WERI-Rb-1 (cell line): ENCODE measurements around the gene MNS1.
"Not testable (repeated sequence)": the region's sequence is repeated elsewhere in the genome, so short reads cannot be mapped to it uniquely, and the experiment has no call there.

ENCODE experiments used
- DNase-seq: peaks from one replicate; pipeline ENCODE4 v3.0.0-alpha.2; 2020
- H3K27ac ChIP-seq: fragments of 250-450 bp; sonication (Bioruptor Pico); 2 replicates; pipeline ENCODE4 v1.5.1; 2020; ENCODE audit warnings: mild to moderate bottlenecking, moderate library complexity
- H3K27me3 ChIP-seq: fragments of 250-450 bp; sonication (Bioruptor Pico); 2 replicates; pipeline ENCODE4 v1.5.1; 2021; ENCODE audit warnings: mild to moderate bottlenecking, low read depth, moderate library complexity; ENCODE audit not compliant: insufficient read depth, severe bottlenecking
- H3K36me3 ChIP-seq: fragments of 250-450 bp; sonication (Bioruptor Pico); 2 replicates; pipeline ENCODE4 v1.5.1; 2020; ENCODE audit warnings: mild to moderate bottlenecking, moderate library complexity
- H3K4me3 ChIP-seq: 2 replicates; pipeline ENCODE4 v1.5.1; 2011; ENCODE audit warnings: low read depth, mild to moderate bottlenecking, control low read depth, low read length
- H3K9me3 ChIP-seq: fragments of 250-450 bp; sonication (Bioruptor Pico); 2 replicates; pipeline ENCODE4 v1.5.1; 2021; ENCODE audit warnings: mild to moderate bottlenecking, moderate library complexity; ENCODE audit not compliant: severe bottlenecking
- CTCF ChIP-seq: IDR thresholded peaks from 2 replicates; pipeline ENCODE4 v1.5.1; 2011; ENCODE audit warnings: low read depth, mild to moderate bottlenecking, control low read depth, inconsistent platforms, low read length

The MNS1 gene

GRCh38 chr15:56442354-56442753 is 22.6 kb downstream of the MNS1 start:
- H3K36me3 ChIP-seq, result peaks cover 6% of the 10 kb centered on the region
- no peak overlapping the region for H3K4me3 ChIP-seq
- H3K27me3 ChIP-seq, result no peaks in the 10 kb centered on the region
- TF ChIP-seq CTCF, result no peak
- no peaks in the 10 kb centered on the region for H3K9me3 ChIP-seq
- no peak overlapping the region for H3K27ac ChIP-seq
- no peak for DNase-seq

- H3K27me3 ChIP-seq, result no peaks in the 10 kb centered on the region
These were observed 24.6 kb downstream of the MNS1 start for GRCh38 chr15:56440214-56440770.

GRCh38 chr15:56432304-56432703 is 32.6 kb downstream of the MNS1 start:
- no peak for DNase-seq
- H3K4me3 ChIP-seq, result no peak overlapping the region
- H3K27me3 ChIP-seq, result no peaks in the 10 kb centered on the region
- no peak for TF ChIP-seq CTCF
- H3K9me3 ChIP-seq, result no peaks in the 10 kb centered on the region
- no peak overlapping the region for H3K27ac ChIP-seq
- H3K36me3 ChIP-seq, result peaks cover 7% of the 10 kb centered on the region

More at GRCh38 chr15:56440214-56440770, 24.6 kb downstream of the MNS1 start:
- H3K4me3 ChIP-seq, result no peak overlapping the region
- H3K27ac ChIP-seq, result no peak overlapping the region
- H3K9me3 ChIP-seq, result no peaks in the 10 kb centered on the region
- no peak for TF ChIP-seq CTCF
- DNase-seq, result no peak
- H3K36me3 ChIP-seq, result peaks cover 4% of the 10 kb centered on the region; the same call in 1 of the 2 replicates

GRCh38 chr15:56428821-56429458 is 36.0 kb downstream of the MNS1 start:
- Histone ChIP-seq H3K9me3 (no peaks in the 10 kb centered on the region), H3K4me3 (no peak overlapping the region), H3K27me3 (no peaks in the 10 kb centered on the region), H3K27ac (no peak overlapping the region), H3K36me3 (peaks cover 7% of the 10 kb centered on the region)
- no peak for DNase-seq
- TF ChIP-seq CTCF, result 0 out of 2 replicates have a peak, but pooled peaks have one; percentile 9

- Histone ChIP-seq H3K27ac (no peak overlapping the region), H3K9me3 (no peaks in the 10 kb centered on the region), H3K36me3 (peaks cover 5% of the 10 kb centered on the region), H3K27me3 (no peaks in the 10 kb centered on the region), H3K4me3 (no peak overlapping the region)
- no peak for DNase-seq
- TF ChIP-seq CTCF, result no peak
These were observed 39.0 kb downstream of the MNS1 start for GRCh38 chr15:56425976-56426375.

- TF ChIP-seq CTCF, result no peak
- H3K36me3 ChIP-seq, result no peaks in the 10 kb centered on the region
- H3K27me3 ChIP-seq, result no peaks in the 10 kb centered on the region
- H3K27ac ChIP-seq, result no peak overlapping the region
- no peak overlapping the region for H3K4me3 ChIP-seq
- H3K9me3 ChIP-seq, result no peaks in the 10 kb centered on the region
- no peak for DNase-seq
These were observed 39.7 kb downstream of the MNS1 start for GRCh38 chr15:56425276-56425675.

- H3K27ac ChIP-seq, H3K27me3 ChIP-seq, DNase-seq, H3K9me3 ChIP-seq, H3K36me3 ChIP-seq, H3K4me3 ChIP-seq: not testable (repeated sequence)
These were observed 51.7 kb downstream of the MNS1 start for GRCh38 chr15:56413114-56413733.
